ENCODE results near the gene TEAD2.

- no peak for TF ChIP-seq CTCF (IDR thresholded peaks at IDR 0.05; ENCODE audit: poor library complexity, severe bottlenecking)
- TF ChIP-seq, protein P1, sequence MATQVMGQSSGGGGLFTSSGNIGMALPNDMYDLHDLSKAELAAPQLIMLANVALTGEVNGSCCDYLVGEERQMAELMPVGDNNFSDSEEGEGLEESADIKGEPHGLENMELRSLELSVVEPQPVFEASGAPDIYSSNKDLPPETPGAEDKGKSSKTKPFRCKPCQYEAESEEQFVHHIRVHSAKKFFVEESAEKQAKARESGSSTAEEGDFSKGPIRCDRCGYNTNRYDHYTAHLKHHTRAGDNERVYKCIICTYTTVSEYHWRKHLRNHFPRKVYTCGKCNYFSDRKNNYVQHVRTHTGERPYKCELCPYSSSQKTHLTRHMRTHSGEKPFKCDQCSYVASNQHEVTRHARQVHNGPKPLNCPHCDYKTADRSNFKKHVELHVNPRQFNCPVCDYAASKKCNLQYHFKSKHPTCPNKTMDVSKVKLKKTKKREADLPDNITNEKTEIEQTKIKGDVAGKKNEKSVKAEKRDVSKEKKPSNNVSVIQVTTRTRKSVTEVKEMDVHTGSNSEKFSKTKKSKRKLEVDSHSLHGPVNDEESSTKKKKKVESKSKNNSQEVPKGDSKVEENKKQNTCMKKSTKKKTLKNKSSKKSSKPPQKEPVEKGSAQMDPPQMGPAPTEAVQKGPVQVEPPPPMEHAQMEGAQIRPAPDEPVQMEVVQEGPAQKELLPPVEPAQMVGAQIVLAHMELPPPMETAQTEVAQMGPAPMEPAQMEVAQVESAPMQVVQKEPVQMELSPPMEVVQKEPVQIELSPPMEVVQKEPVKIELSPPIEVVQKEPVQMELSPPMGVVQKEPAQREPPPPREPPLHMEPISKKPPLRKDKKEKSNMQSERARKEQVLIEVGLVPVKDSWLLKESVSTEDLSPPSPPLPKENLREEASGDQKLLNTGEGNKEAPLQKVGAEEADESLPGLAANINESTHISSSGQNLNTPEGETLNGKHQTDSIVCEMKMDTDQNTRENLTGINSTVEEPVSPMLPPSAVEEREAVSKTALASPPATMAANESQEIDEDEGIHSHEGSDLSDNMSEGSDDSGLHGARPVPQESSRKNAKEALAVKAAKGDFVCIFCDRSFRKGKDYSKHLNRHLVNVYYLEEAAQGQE (IDR thresholded peaks at IDR 0.05; ENCODE audit: borderline replicate concordance) = no peak
Measured at GRCh38 chr19:49409441-49410029, 47.3 kb upstream of the TEAD2 start.

Measured in neural cell (in vitro differentiated cells).